GM12892 (cell line): ENCODE results near the gene PDE6H.

ENCODE experiments used
- POLR2A ChIP-seq: IDR thresholded peaks from 2 replicates; pipeline ENCODE4 v1.6.1; 2011; ENCODE audit warnings: low read depth, low read length, control low read depth
- TAF1 ChIP-seq: IDR thresholded peaks from 2 replicates; pipeline ENCODE4 v1.6.1; 2011; ENCODE audit warnings: low read depth, mild to moderate bottlenecking, control low read depth, low read length, borderline replicate concordance

GRCh38 chr12:14997998-14998397 lies 25.2 kb downstream of the PDE6H start:
- TF ChIP-seq POLR2A, result no peak
- TF ChIP-seq TAF1, result no peak
